Dermis blood vessel endothelial cell (primary cell): ENCODE data around the gene BARHL1. TPM values are rescaled to one million over a fixed set of nuclear protein-coding genes. Genes with fewer than 3 reads are reported as not detected.

ENCODE experiments used
- DNase-seq: peaks from one replicate; pipeline ENCODE4 v3.0.0; 2010
- total RNA-seq: library from RNA; depleted of rRNA; stranded (reverse); fragments of >200 nt; gene quantifications from 2 replicates; pipeline ENCODE4 v1.2.3, GENCODE V29; 2014

Gene BARHL1
- not detected in 2 replicates for total RNA-seq

DNA sequence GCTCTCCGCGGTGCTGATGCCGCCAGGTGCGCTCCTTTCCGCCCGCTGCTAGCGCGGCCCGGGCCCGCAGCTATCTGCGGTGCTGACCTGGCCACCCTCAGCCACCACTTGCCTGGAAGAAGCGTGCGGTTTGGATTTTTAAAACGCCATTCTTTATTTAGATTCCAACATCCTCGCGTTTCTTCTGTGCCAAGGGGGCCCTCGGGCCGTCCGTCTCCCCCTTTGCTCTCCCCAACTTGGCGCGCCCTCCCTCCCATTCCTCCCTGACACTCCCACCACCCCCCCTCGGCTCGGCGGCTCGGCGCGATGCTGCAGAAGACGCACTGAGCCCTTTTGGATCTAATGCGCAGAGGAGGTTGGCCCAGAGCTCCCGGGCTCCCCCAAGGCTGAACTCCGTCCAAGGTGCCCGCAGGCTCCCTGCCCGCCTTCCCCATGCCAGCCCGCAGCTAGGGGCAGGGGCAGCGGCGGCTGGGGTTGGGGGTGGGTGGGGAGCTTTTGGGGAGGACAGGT lies at the start of gene BARHL1:
TSS of gene BARHL1 (plus strand) at position 331 of the 510 bp plus-strand sequence. CDS start 192 bp downstream, outside the sequence.
- DNase-seq = no peak

- no peak for DNase-seq
These were observed 47.6 kb upstream of the BARHL1 start for GRCh38 chr9:132534832-132535231.

DNA sequence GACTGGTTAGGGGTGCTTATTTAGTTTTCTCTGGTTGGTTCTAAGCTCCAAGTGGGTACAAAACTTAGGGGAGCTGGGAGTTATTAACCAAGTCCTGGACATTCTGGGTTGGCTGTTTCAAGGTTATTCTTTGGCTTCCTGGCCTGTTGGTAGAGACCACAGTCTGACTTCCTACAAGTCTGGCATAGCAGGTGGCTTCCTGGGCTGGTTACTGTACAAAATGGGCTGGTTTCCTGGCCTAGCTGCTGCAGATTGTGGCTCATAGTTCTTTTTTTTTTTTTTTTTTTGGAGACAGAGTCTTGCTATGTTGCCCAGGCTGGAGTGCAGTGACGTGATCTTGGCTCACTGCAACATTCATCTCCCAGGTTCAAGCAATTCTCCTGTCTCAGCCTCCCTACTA lies 46.3 kb upstream of the BARHL1 start:
- no peak for DNase-seq

GRCh38 chr9:132537352-132537751 lies 45.1 kb upstream of the BARHL1 start:
- no peak for DNase-seq

DNA sequence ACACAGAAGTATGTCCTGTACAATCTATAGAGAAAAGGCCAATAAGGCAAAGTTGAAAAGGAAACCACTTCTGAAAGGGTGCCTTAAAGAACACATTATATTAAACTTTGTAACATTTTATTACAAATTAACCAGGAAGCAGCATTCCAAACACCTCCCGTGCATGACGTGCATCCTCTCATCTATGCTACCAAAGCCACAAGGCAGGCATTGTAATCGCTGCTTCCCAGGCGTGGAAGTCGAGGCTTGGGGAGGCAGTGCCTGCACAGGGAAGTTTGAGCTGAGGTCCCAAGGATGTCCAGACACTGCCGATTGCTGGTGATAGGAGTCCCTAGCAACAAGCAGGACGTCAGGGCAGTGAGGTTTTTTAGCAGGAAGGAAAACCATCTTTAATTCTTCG lies 44.3 kb upstream of the BARHL1 start:
- no peak for DNase-seq

GRCh38 chr9:132539096-132539495 lies 43.3 kb upstream of the BARHL1 start:
- DNase-seq = no peak

GRCh38 chr9:132541051-132541450 lies 41.4 kb upstream of the BARHL1 start:
- no peak for DNase-seq

DNA sequence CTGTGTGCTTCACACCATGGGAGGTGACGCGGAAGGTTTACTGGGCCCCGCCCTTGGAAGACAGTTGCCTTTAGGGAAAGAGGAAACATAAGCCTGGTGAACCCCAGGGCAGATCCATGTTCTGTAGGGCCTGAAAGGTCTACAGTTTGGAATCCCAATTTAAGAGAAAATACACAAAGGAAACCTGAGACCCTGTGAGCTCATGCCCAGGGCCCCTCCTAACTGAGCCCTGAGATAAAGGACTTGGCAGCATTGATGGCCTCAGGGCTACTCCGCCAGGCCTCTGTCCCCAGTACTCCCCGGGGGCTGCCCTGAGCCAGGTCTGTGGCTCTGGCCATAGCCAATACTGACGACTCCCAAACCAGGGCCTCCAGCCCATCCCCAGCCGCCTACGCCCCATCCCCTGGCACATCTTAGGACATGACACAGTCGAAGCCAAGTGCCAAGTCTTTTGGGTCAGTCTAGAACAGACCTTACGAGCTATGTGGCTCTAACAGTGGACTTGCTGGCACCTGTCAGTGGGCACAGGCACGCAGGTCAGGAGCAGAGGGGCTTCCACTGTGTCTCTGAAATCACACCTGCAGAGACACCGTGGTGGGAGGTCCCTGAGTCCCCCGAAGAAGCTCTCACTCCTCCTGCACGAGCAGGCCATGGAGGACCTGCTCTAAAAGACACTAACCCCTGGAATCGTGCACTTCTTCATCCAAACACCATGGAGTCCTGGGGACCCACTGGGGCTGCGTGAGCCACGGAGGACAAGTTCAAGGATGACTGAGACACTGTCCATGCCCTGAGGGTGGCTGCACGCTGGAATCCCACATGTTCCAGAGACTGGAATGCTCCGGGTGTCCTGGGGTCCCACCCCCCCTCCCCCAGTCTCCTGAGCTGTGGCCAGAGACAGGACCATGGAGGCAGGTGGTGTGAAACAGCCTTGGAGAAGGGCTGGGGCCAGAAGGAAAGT lies 40.3 kb upstream of the BARHL1 start:
- DNase-seq = no peak

DNA sequence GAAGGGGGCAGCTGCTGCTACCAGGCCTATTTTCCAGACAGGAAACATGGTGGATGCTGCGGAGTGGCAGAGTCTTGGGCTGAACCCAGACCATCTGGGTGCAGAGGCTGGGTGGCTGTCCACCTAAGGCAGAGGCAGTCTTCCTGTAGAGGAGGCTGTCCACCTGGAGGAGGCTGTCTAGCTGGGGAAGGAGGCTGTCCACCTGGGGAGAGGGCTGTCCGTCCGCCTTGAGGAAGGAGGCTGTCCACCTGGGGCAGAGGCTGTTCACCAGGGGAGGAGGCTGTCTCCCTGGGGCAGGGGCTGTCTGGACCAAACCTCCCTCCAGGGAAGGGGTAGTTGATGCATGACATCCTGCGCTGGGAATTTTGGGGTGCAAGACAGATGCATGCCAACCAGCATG lies 39.2 kb upstream of the BARHL1 start:
- no peak for DNase-seq

DNA sequence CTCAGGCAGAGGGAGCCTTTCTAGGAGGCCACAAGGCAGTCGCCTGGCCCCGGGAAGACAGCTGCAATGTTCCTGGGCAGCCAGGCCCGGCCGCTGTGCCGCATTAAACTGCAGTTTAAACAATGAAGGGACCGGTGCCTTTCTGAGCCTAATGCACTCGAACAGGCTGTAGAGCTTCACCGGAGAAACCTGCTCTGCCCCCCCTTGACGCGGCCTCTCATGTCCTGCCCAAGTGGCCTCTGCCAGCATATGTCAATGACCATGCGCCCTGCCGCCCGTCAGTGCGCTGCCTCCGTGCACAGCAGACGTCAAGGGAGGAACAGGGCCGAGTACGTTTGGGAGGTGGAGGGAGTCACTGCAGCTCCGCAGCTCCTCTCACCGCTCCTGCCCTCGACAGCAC lies 38.4 kb upstream of the BARHL1 start:
- DNase-seq = no peak

DNA sequence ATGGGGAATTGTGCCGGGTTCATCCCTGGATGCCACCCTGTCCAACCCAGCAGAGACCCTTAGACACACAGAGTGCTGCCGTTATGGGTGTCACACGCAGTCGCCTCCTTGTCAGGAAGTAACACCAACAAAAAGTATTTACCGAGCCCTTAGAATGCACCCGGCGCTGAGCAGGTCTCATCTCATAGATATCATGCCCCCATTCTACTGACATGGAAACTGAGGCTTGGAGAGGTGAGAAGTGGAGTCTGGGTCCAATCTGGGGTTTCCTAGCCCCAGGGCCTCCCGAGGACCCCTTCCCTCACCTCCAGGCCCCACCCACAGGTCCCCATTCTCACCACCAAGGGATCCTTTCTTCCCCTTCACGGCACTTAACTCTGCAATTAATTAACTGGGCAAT lies 36.8 kb upstream of the BARHL1 start:
- DNase-seq = no peak

DNA sequence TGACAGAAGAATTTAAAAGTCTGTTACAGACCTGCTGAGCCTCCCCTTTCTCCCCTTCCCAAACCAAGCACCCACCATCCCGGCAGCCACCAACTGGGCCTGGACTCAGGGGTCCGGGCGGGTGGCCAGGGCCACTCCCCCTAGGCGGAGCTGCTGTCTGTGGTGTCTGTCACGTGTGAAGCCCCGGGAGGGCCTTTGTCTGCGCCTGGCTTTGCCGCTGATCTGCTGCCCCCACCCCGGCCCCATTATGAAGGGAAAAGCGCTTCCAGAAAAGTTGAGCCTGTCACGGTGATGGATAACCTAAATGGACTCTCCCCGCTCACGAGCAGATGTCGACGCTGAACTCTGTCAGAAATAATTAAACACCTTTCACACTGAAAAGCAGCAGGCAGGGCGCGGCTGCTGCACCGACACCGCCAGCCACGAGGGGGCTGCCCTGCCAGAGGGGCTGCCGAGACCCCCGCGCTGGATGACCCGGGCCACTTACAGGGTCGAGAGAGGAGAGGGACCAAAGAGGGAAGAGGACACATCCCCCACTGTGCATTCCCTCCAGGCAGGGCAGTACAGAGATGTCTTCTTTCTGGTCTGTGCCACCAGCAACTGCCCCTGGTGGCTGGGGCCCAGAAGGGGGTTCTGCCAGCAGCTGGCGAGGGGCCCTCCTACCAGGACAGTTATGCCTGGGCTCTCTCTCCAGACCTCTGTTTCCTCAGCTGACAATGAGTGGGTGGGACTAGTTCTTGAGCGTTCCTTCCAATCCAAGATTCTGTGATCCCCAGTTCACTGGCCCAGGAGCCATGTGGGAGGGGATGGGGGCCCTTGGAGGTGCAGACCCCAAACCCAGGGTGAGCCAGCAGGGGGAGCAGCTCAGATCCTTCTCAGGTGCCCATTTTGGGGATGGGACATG lies 36.0 kb upstream of the BARHL1 start:
- DNase-seq = peak; percentile 53

DNA sequence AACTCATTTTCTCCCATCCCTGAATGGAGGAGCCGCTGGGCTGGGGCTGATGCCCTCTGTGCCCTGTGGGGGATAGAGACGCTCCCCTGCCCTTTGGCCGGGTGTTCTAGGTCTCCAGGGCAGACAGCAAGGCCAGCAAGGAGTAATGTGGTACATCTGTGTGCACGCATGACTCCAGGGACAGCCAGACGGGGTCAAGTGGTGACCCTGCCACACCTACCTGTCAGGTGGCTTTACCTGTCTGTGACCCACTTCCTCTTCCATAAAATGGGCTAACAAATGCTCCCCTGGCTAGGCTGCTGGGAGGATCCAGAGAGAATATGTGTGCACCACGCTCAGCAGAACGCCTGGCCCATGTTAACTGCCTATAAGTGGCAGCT lies 35.4 kb upstream of the BARHL1 start:
- DNase-seq = no peak

GRCh38 chr9:132547436-132547835 lies 35.0 kb upstream of the BARHL1 start:
- DNase-seq = no peak

- peak; percentile 39 for DNase-seq
These were observed 34.3 kb upstream of the BARHL1 start for GRCh38 chr9:132547976-132548730.

DNA sequence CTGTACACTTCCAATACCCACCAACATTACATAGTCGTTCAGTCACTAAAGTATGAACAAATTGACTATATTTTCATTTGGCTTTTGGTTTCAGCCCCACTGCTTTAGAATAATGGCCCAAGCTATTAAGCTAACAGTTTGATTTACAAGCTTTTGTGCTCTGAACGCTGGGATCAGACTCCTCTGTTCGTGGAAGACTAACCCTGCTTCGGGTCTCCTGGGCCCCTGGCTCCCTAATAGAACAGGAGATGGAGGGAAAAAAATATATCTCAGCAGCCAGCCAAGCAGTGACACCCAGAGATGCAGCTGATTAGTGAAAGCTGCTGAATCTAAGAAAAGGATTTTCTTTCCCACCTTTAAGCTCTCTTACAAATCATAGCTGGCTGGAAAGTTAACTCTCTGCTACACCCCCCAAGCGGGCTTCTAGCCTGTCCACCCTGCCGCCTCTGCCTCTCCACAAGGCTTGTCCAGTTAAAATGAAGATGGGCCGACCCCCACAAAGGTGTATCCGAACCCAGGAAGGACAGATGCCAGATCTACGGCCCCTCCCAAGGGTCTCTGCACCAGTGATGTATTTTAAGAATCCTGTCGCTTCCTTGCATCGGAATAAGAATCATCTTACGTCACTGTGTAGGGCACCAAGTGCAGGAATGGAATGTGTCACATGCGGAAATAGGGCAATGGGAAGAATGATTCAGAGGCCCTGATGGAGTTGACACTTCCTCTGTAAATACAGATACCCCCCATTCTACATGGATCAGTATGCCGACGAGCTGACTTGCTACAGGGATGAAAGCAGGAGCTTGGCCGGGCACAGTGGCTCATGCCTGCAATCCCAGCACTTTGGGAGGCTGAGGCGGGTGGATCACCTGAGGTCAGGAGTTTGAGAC lies 33.4 kb upstream of the BARHL1 start:
- peak; percentile 82 for DNase-seq

- no peak for DNase-seq
These were observed 30.9 kb upstream of the BARHL1 start for GRCh38 chr9:132551556-132551955.

DNA sequence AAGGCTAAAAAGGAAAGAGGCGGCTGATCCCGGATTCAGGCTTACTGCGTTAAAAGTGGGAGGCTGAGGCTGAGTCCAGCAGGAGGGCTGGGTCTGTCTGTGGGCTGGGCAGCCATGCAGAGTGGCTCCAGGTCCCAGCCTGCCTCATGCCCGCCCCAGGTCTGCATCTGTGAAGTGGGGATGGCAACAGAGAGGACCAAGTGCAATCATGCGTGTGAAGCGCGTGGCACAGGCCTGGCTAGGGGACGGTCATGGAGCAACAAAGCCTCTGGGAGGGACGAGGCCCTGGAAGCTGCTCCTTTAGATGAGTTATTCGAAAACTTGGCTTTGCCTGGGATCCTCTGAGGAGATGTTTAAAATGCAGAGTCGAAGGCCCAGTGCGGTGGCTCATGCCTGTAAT lies 30.4 kb upstream of the BARHL1 start:
- no peak for DNase-seq

GRCh38 chr9:132554755-132555154 lies 27.7 kb upstream of the BARHL1 start:
- DNase-seq = no peak

DNA sequence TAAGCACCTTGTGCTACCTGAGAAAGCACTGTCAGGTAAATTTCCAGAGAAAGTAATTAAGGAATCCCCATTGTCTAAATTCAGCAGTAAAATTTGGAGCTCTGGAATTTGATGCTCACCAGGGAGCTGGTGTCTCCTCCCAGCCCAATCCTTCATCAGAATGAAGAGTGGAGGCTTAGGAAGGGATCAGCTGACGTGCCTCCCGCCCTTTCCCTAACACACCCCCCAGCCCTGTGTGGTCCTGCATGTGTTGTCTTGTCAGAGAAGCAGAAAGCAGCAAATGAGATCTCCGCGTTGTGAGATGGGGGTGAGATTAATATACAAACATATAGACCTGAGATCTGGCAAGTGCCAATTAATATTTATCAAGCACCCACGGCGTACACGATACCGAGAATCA lies 26.9 kb upstream of the BARHL1 start:
- DNase-seq = no peak

DNA sequence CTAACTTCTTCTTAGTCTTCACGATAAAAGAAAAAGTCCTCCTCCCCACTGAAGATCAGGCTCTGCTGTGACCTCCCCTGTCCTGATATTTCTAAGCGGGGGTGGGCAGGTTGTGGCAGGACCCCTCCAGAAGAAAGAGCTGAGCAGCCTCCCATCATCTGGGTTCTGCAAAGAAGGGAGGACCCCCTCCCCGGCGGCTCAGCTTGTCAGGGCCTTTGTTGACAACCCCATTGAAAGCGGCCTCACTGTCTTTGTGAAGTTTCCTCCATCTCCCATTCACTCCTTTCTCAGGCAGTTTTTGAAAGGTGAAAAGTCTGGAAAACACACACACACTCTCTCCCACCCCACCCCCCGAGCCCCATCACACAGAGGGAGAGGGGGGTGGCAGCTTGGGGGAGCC lies 26.2 kb upstream of the BARHL1 start:
- DNase-seq = no peak
